ENCODE results near the gene ARHGDIA.

DNA sequence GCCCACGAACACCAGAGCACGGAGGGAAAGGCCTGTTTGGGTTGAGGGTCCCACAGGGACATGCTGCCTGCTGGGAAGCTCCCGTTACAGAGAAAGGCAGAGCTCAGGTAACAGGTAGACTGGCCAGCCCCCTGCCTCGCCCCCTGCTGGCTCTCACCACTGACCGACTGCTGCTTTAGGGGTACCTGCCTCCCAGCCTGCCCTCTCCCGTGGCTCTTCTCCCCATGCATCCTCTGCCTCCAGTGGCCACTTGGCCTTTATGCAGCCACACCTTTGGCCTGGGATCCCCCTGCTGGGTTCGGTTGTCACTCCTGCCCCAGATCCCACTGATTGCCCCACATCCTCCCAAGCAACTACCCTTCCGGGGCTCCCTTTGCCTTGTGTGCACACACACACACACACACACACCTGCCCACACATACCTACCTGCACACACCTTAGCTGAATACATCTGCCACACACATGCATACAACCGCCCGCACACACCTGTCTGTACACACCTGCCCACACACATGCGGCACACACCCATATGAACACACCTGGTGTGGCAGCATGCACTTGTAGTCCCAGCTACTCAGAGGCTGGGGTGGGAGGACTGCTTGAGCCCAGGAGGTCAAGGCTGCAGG is 45.2 kb downstream of the ARHGDIA start:
- TF ChIP-seq, protein P1, sequence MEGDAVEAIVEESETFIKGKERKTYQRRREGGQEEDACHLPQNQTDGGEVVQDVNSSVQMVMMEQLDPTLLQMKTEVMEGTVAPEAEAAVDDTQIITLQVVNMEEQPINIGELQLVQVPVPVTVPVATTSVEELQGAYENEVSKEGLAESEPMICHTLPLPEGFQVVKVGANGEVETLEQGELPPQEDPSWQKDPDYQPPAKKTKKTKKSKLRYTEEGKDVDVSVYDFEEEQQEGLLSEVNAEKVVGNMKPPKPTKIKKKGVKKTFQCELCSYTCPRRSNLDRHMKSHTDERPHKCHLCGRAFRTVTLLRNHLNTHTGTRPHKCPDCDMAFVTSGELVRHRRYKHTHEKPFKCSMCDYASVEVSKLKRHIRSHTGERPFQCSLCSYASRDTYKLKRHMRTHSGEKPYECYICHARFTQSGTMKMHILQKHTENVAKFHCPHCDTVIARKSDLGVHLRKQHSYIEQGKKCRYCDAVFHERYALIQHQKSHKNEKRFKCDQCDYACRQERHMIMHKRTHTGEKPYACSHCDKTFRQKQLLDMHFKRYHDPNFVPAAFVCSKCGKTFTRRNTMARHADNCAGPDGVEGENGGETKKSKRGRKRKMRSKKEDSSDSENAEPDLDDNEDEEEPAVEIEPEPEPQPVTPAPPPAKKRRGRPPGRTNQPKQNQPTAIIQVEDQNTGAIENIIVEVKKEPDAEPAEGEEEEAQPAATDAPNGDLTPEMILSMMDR (conservative IDR thresholded peaks at IDR 0.05) = no peak; the same call in 1 of the 2 replicates
- no peak for TF ChIP-seq ZFX (IDR thresholded peaks at IDR 0.05)
